ENCODE results near the gene GABRG3.
"Not testable (repeated sequence)": the region's sequence is repeated elsewhere in the genome, so short reads cannot be mapped to it uniquely, and the experiment has no call there.

The GABRG3 gene

DNA sequence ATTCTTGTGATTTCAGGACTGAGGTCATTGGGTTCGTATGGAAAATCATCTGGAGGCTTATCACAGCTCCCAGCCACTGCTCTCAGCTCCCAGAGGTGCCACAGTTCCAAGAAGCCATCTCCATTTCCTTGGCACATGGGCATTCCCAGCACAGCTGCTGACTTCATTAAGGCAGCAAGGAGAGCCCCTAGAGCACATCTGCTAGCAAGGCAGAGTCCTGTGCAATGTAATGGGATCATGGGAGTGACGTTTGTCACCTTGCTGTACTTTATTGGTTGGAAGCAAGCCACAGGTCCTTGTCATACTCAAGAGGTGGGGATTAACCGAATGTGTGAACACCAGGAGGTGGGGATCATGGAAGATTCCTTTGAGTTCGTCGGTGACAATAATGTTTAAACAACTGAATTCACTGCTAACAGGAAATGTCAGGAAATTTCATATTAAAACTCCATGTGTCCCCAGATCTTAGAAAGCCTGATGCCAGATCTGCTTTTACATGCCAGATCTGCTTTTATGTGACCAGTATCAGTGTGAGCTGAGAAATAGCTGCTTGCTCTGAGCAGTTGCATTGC, 148.8 kb downstream of the GABRG3 start:
- no peak for DNase-seq

DNA sequence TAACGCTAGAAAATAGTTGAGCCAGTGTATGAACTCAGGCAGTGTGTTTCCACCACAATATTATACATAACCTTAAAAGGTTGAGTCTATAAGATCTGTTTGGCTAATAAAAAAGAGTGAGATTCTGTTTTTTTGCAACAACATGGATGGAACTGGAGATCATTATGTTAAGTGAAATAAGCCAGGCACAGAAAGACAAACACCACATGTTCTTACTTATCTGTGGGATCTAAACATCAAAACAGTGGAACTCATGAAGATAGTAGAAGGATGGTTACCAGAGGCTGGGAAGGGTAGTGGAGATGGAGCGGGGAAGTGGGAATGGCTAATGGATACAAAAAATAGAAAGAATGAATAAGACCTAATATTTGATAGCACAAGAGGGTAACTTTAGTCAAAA, 150.7 kb downstream of the GABRG3 start:
- no peak for DNase-seq

DNA sequence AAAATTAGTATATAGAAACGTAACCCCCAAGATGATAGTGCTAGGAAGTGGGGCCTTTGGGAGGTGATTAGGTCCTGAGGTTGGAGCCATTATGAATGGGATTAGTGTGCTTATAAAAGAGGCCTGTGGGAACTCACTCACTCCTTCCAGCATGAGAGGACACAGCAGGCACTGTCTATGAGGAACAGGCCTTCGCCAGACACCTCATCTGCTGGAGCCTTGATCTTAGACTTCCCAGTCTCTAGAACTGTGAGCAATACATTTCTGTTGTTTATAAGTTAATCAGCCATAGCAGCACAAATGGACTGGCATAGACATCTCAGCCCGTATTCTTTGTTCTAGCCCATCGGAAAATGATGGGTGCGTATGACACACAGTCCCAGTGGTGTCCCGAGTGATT, 152.3 kb downstream of the GABRG3 start:
- DNase-seq: no peak

DNA sequence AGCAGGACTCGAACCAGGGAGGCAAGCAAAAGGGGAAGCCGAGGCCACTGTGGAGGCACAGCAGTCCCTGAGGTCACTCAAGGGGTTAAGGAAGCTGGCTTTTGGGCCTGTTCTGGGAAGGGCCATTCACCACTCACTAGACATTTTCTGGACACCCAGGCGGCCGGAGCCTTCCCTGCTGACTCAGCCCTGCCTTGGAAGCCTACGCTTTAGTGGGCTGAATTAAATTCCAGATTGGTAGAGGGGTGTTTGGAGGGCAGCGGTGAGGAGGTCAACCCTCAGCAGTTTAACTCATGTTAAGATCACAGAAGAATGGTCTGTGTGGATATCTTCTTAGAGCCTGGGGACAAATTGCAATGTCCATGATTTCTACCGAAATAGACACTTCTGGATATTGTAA, 152.8 kb downstream of the GABRG3 start:
- no peak for DNase-seq

DNA sequence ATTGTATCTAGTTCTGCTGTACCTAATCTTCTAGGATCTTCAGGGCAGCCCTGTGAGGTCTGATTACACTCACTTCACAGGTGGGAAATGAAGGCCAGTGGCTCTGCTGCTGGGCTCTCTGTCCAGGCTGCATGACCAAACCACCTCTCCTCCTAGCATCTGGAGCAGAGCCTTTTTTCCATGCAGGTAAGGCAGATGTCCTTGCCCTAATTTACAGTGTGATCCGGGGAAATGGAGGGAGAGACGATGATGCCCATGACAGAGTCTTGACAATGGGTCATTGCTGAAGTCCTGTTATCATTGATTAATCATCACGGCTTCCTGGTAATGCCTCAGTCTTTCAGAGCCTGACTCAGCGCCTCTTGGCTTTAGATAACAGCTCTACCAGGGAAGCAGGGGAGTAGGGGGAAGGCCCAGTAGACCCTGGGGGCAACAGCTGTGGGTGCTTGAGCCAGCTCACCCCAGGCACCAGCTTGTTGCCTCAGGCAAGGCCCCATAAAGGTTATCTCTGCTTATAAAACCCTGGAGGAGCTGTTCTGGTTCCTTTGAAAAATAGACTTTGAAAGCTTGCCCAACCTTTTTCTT, 153.4 kb downstream of the GABRG3 start:
- DNase-seq: no peak

DNA sequence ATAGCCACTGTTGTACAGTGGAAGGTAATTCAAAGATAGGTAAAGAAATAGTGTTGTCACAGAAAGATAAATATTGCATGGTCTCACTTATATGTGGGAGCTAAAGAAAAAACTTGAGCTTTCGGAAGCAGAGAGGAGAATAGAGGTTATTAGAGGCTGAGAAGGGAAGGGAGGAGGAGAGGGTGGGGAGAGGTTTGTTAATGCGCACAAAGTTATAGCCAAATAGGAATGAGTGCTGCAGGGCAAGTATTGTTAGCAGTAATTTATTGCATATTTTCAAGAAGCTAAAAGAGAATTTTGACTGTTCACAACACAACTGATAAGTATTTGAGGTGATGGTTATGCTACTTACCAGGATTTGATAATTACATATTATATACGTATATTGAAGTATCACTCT, 154.2 kb downstream of the GABRG3 start:
- no peak for DNase-seq

DNA sequence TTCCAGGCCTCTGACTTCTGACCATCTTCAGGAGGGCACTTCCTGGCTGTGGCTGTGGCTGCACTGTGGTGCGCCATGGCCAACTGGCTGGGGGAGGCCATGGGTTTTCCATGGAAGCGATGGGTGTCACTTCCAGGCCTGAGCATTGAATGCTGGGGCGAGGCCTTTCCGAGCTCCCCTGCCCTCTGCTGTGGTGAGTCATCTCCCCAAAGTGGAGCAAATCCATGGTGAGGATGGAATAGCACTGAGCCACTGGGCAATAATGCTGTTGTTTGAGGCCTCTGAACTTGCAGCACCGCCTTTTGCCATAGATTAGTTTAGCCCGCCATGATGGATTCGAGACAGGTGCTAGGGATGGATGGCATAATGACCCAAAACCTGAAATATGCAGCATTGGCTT, 155.5 kb downstream of the GABRG3 start:
- no peak for DNase-seq

DNA sequence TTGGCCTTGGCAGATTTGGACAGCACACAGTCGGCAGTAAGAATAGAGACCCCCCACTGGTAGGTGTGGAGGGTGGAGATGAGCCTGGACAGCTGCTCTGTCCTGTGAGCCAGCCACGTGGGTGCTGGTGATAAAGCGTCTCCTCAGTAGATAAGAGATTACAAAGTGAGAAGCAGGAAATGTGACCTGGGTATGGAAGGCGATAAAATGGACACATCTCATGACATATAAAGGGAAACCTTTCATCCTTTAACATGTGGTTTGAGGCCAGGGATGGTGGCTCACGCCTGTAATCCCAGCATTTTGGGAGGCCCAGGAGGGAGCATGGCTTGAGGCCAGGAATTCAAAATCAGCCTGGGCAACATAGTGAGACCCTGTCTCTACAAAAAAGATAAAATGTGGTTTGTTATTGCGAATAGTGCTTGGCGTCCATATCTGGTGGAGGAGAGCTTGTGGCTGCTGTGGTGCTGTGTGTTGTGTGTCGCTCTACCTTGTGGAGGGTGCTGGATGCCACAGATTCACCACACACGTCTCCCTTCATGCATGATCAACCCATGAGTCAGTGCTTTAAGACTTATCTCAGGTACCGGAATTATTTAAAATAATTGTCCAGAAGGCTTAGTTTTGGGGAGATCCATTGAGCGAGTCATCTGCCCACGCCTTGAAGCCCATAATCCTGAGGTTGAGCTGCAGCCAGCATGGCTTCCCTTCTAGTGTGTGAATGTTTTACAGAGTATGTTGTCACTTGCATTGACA, 157.0 kb downstream of the GABRG3 start:
- no peak for DNase-seq

DNA sequence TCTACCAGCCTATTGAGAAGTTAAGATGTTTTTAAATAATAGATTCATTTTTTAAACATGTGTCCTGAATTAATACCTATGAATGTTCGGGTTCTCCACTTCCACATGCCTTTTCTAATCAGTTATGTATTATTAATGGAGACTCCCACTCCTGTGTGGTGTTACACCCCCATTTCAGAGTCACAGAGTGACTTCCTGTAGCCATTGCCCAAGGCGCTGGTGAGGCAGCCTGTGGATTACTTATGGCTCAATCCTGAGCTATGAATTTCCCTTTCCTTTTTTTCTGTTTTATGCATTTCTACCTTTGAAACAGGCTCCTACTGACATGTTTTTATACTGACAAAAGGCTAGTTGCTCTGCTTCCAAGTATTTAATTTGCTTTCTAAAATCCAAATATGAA, 162.3 kb downstream of the GABRG3 start:
- no peak for DNase-seq

DNA sequence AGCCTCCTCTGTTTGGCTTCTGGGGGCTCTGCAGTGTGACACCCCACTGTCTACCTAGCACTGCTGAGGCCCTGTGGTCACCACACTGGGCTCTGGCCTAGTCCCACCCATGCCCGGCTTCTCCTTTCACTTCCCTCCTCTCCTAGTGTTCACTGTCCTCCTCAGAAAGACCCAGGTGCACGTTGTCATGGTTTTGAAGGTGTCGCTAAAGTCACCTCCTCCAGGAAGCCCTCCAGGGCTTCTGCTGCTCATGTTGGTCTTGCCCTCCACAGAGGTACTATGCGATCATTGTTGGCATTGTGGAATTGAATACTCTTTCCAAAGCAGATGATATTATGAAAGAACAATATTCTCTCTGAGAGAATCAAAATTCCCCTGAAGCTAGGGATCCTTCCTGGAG, 163.5 kb downstream of the GABRG3 start:
- no peak for DNase-seq

DNA sequence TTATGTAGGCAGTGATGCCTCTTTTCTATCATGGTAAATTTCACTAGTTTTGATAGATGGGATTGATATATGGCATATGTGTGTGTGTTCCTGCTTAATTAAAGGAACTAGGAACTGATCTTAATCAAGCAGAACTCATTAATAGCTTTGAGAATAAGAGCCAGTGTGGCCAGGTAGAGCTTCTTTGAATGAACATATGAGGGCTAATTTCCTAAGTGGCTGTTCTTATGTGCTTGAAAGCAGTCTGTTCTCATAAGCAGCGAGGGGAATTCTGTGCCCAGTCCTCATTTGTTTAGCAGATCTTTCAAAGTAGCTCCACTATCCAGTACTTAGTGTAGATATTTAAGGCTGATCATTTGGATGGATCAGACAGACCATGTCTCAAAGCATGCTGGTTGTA, 164.2 kb downstream of the GABRG3 start:
- no peak for DNase-seq

DNA sequence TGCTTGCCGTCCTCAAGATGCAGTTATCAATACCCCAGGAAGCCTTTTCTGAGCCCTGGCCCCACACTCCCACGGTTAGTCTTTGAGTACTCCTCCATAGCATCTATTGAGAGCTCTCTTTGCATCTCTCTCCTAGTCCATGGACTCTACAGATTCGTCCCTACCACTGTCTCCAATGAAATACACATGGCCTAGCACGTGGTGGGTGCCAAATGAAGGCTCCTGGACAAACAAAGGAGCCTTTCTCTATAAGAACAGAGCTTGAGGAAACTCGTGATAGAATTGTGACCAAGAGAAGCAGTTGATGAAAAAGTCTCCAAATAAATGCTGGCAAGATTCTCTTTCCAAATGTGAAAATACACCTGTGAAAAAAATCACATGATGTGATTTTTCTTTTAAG, 166.1 kb downstream of the GABRG3 start:
- no peak for DNase-seq

DNA sequence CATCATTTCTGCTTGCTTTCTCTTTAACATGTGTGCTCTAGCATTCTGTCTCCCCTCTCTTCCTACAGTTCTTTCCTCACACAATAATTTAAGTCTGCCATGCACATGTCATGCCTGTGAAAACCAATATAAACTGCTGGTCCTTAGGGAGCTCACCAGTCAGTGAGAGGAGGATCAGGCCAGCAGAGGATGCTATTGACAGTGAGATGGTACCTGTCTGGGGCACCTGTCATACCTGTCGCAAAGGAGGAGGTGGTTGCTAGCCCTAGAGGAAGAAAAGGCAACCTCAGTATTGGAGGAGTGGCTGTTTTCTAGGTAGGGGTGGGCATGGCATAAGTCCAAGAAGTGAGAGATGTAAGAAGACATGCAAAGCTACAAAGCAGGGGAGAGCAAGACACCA, 194.6 kb downstream of the GABRG3 start:
- DNase-seq: no peak

DNA sequence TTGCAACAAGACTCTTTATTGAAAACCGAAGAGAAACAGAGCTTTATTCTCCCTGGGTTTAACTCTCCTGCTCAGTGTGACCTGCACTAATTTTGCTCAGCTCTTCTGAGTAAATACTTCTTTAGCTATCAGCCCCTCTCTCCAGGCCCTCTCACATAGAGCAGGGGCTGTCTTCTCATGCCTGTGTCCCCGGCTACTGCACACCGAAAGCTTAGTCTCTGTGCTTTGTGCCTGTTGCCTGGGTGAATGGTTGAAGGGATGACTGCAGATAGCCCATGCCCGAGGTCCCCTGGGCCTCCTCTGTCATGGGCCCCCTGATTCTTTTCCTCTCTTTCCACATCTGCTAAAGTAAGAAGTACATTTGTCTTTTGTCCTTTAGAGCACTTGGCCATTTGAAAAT, 195.9 kb downstream of the GABRG3 start:
- no peak for DNase-seq

DNA sequence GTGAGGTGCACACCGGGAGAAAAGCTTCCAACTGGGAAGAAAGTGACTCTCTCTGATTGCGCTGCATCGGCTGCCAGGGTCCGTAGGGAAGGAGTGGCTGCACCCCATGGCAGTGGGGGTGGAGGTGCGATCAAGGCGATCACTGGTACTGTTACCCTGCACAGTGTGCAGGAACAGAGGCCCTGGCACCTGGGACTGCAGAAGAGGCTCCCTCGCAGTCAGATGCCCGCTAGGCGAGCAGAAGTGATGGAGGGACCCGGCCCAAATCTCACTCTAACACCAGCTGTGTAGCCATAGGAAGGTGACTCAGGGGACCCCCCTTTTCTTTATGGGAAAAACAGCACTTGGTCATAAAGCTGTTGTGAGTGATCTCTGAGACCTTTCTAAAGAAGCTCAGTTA, 196.8 kb downstream of the GABRG3 start:
- no peak for DNase-seq

DNA sequence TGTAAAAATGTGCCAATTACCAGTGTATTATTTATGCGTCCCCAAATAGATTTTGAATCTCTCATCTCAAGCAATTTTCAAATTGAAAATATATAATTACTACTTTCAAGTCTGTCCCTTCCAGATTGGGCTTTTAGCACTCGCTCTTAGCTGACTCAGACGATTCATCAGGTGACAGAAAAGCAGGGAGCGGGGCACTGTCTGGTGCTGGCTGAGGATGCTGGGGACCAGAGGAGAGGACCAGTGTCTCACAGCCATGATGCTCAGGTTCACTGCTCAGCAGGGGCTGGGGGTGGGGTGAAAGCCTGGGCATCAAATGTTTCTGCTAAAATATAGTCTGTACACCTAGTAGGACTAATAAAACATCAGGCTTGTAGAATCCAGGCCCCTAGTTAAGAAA, 199.9 kb downstream of the GABRG3 start:
- DNase-seq: no peak

DNA sequence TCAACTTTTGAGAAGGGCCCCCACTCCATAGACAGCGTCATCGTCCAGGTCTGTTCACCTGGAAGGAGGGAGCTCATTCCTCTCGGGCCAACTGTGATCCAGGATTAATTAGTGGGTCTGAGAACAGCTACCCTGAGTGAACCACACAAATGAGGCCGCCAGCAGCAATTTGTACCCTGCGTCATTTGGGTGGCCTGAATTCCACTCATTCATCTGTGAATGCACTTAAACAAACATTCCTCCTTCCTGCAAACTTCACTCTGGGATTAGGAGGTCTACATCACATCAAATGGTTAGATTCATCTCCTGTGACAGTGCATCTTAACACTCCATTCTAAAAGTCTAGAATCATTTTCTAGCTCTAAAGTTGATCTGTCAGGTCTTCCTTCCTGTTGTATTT, 201.8 kb downstream of the GABRG3 start:
- no peak for DNase-seq

DNA sequence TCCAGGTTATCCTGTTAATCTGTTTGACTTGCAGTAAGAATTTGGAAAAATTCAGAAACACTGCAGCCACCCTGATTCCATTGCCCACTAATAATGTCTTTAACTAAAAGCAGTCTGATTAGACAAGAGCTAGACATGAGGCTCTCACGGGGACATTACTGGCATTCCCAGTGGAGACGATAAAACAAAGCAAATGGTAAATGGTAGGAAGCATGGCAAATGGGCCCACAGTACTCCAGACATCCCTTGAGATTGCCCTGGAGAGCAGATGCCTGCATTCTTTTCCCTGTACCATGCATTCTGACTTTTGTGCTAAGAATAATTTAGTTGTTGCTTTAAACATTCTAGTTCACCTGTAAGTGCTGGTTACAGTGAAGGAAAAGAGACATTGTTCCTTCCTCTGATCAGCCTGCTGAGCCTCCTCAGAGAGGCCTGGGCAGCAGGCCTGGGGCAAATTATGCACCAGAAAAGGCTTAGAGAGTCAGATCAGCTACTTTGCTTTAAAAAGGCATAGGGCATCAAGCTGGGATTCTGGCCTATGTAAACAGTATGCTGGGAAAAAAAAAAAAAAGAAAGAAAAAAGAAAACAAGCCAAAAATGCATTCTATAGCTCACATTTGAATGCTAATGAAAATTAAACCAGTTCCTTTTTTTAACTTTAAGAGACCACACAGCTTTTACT, 204.6 kb downstream of the GABRG3 start:
- no peak for DNase-seq

DNA sequence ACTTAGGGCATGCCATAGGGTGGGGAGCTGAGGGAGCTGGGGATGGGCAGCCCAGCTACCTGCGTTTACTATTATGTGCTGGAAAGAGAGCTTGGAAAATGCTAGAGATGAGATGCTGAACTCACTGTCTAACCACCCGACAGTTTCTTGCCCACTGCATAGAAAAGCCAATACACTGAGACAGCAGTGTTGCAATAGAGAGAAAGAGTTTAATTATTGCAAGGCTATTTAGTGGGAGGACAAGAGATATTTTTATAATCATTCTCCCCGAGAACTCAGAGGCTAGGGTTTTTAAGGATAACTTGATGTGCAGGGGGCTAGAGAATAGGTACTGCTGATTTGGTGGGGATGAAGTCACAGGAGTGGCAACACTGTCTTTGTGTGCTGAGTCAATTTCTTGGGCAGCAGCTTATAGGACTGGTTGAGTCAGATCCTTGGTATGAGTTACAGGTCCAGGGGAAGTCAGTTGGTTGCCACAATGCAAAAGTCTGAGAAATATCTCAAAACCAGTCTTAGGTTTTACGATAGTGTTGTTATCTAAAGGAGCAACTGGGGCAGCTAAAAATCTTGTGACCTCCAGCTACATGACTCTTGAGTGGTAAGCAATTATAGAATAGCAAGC, 205.9 kb downstream of the GABRG3 start:
- DNase-seq: no peak

DNA sequence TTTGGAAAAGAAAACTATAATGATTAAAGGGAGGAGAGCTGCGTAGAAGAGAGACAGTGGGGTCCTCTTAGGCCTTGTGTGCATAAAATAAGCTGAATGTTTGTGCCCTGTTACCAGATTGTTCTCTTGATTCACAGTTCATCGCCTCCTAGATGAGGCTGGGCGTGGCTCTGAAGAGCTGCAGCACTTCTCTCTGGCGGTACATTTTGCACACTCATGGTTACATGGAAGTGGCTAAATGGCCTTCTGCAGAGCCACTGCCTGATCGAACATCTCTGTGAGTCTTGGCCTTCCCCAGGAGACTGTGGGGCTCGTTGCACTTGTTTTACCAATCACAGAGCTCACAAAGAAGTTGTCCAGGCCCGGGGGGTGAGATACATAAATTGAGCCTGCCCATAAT, 208.8 kb downstream of the GABRG3 start:
- no peak for DNase-seq

DNA sequence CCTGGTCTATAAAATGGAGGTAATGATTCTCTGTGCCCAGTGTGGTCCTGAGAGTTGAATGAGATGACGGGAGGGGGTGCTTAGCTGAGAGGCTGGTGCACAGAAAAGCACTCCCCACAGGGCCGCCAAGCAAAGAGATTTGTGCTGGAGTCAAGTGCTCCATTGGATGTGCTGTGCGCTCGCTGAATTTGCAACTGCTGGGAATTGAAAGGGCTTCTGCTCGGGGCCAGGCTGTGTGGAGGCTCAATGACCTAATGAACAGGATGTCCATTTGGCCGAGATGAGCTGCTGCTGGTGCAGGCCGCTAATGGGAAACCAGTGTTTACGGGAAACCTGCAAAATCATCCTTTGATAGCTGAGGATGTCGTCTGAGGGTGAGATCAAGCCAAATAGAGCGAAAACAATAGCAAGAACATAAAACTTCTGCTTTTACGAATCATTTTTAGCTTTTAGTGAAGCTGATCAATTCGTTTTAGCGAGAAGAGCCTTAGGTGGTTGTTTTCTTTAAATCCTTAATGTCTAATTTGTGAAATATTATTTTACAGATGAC, 211.7 kb downstream of the GABRG3 start:
- no peak for DNase-seq

DNA sequence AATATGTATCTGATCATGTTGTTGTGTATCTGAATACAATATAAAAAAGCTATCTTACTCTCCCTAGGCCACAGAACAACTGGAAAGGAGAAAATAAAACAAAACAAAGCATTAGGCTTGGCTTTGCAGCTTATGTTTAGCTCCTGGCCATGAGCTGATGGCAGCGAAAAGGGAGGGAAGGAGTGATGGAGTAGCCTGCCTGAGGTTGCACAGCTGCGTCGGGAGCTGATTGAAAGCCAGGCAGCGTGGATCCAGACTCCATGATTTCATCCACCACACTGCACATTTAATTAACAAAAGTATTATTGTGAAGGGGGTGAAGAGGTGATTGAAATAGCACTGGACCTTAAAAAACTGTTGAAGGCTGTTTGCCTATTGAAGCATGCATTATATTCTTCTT, 212.2 kb downstream of the GABRG3 start:
- no peak for DNase-seq

DNA sequence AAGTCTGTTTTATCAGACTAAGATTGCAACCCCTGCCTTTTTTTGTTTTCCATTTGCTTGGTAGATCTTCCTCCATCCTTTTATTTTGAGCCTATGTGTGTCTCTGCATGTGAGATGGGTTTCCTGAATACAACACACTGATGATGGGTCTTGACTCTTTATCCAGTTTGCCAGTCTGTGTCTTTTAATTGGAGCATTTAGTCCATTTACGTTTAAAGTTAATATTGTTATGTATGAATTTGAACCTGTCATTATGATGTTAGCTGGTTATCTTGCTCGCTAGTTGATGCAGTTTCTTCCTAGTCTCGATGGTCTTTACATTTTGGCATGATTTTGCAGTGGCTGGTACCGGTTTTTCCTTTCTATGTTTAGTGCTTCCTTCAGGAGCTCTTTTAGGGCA, 220.5 kb downstream of the GABRG3 start:
- DNase-seq: not testable (repeated sequence)
